Measurements from ENCODE around the gene COL4A1. TPM values are rescaled to one million over a fixed set of nuclear protein-coding genes. Genes with fewer than 3 reads are reported as not detected.

The COL4A1 gene
- polyA plus RNA-seq, 1 of the 3 experiments (the other 2 are of a cell fraction) = 30.3 TPM

DNA sequence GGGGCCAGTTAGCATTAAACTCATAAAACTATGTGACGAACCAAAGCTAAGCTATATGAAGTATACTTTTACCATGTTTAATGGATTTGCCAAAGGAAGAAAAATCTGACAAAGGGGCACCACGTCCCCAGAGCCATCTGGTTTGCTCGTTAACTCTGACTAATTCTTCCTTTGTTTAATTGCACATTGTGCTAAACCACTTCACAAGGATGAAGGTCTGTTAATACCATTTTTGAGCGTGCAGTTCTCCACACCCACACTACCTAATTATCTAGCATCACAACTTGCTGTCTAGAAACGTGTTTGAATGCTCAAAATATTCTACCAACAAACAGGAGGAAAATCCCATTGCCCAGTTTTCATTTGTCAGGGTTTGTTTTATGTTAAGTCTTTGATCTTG is 74.8 kb downstream of the COL4A1 start:
- Histone ChIP-seq H3K27me3 (ENCODE audit: insufficient read depth) (no peaks in the 10 kb centered on the region), H3K36me3 (replicated peaks in 1 of 2; ENCODE audit: control insufficient read depth in 1 of 2, insufficient read depth in 2 of 2, low read length in 1 of 2) (peaks cover 0 to 25% of the 10 kb centered on the region in 2 experiments), H4K20me1 (ENCODE audit: insufficient read depth) (peaks cover 3% of the 10 kb centered on the region; the same call in 1 of the 2 replicates), H3K4me3 (ENCODE audit: low read depth in 2 of 2, low read length in 1 of 2) (no peak overlapping the region), H3K79me2 (ENCODE audit: insufficient read depth) (peaks cover 49% of the 10 kb centered on the region), H3K4me1 (ENCODE audit: control insufficient read depth in 1 of 2, insufficient read depth in 2 of 2, low read depth in 1 of 2, low read length in 1 of 2) (peaks cover 21 to 30% of the 10 kb centered on the region in 2 experiments; a peak in 3 of 4 replicates), H3K9me3 (no peaks in the 10 kb centered on the region), H3K4me2 (no peak overlapping the region), H3K9ac (no peak overlapping the region), H2AFZ (ENCODE audit: low read depth) (no peak overlapping the region), H3K27ac (ENCODE audit: low read depth in 2 of 2, low read length in 1 of 2) (peak overlapping the region in 1 of 2 experiments; percentile 80; a peak in 2 of 4 replicates), H3F3A (replicated peaks; ENCODE audit: insufficient read depth) (peaks cover 10% of the 10 kb centered on the region), H3K9me2 (no peaks in the 10 kb centered on the region)
- CTCF ChIA-PET = interaction anchor here (1.3 to 3.9 kb wide), 3 partner anchors 8 to 224 kb away, joined by 3 to 13 read pairs (median 5); no protein-coding TSS in a partner anchor
- POLR2A ChIA-PET = no interaction called here
- no peak for DNase-seq
- TF ChIP-seq GABPA (IDR thresholded peaks at IDR 0.05; ENCODE audit: low read depth) = no peak
- TF ChIP-seq FOSL2 (IDR thresholded peaks at IDR 0.05; ENCODE audit: borderline replicate concordance, low read depth) = no peak
- TF ChIP-seq RAD21 (IDR thresholded peaks at IDR 0.05; ENCODE audit: low read length) = no peak
- TF ChIP-seq, protein P1, sequence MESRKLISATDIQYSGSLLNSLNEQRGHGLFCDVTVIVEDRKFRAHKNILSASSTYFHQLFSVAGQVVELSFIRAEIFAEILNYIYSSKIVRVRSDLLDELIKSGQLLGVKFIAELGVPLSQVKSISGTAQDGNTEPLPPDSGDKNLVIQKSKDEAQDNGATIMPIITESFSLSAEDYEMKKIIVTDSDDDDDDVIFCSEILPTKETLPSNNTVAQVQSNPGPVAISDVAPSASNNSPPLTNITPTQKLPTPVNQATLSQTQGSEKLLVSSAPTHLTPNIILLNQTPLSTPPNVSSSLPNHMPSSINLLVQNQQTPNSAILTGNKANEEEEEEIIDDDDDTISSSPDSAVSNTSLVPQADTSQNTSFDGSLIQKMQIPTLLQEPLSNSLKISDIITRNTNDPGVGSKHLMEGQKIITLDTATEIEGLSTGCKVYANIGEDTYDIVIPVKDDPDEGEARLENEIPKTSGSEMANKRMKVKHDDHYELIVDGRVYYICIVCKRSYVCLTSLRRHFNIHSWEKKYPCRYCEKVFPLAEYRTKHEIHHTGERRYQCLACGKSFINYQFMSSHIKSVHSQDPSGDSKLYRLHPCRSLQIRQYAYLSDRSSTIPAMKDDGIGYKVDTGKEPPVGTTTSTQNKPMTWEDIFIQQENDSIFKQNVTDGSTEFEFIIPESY (IDR thresholded peaks at IDR 0.05; ENCODE audit: borderline replicate concordance, low read depth) = no peak
- TF ChIP-seq SMC3 (IDR thresholded peaks at IDR 0.05; ENCODE audit: low read depth, low read length) = no peak
- TF ChIP-seq, protein P2, sequence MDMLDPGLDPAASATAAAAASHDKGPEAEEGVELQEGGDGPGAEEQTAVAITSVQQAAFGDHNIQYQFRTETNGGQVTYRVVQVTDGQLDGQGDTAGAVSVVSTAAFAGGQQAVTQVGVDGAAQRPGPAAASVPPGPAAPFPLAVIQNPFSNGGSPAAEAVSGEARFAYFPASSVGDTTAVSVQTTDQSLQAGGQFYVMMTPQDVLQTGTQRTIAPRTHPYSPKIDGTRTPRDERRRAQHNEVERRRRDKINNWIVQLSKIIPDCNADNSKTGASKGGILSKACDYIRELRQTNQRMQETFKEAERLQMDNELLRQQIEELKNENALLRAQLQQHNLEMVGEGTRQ (IDR thresholded peaks at IDR 0.05; ENCODE audit: borderline replicate concordance, low read depth, low read length) = no peak
- TF ChIP-seq SIN3A (IDR thresholded peaks at IDR 0.05; ENCODE audit: borderline replicate concordance, low read depth, low read length) = no peak
- TF ChIP-seq MEF2A (IDR thresholded peaks at IDR 0.05; ENCODE audit: borderline replicate concordance, low read depth) = no peak
- no peak for TF ChIP-seq MXI1 (IDR thresholded peaks at IDR 0.05; ENCODE audit: low read depth, low read length)
- no peak for TF ChIP-seq TCF12 (IDR thresholded peaks at IDR 0.05)
- WGBS (ENCODE audit: low lambda C conversion rate) = 89% methylated on average over 5 of the region's 5 CpGs

DNA sequence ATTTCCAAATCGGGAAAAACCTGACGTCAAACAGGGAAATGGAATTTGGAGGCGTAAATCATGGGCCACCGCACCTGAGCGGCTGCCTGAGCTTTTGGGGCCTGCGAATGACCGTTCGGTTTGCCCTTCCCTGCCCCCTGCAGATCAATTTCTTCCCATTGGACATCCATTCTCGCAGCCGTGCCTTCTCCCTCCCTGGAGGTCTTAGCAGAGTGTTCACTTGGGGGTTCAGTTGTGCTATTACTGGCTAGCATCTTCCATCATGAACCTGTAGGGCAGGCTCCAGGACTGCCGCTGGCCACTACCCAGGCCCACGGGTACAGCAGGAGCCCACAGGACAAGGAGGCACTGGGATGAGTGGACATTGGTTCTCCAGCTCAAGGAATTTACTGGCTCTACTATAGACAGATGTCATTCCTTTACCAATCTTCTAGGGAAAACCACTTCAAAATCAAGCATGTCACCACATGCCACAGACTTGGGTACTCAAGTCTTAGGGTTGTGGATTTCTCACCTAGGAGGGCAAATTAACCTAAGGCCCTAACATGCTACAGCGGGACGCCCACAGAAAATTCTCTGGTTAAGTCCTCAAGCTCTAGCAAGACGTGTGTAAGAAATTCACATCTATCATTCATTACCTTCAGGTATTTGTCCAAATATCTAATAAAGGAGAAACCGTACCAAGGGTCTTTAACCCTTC is 75.5 kb downstream of the COL4A1 start:
- POLR2A ChIA-PET = no interaction called here
- CTCF ChIA-PET = interaction anchor here (0.8 to 3.9 kb wide), 3 partner anchors 16 to 224 kb away, joined by 5 to 13 read pairs (median 5); no protein-coding TSS in a partner anchor
- Histone ChIP-seq H3K9ac (no peak overlapping the region), H3K4me1 (ENCODE audit: control insufficient read depth in 1 of 2, insufficient read depth in 2 of 2, low read depth in 1 of 2, low read length in 1 of 2) (peaks cover 15 to 31% of the 10 kb centered on the region in 2 experiments; a peak in 3 of 4 replicates), H3K27me3 (ENCODE audit: insufficient read depth) (no peaks in the 10 kb centered on the region), H3K4me2 (no peak overlapping the region), H3K36me3 (replicated peaks in 1 of 2; ENCODE audit: control insufficient read depth in 1 of 2, insufficient read depth in 2 of 2, low read length in 1 of 2) (peaks cover 0 to 25% of the 10 kb centered on the region in 2 experiments), H3K9me2 (no peaks in the 10 kb centered on the region), H3K79me2 (ENCODE audit: insufficient read depth) (peaks cover 55% of the 10 kb centered on the region), H3K27ac (ENCODE audit: low read depth in 2 of 2, low read length in 1 of 2) (peak overlapping the region in 1 of 2 experiments; percentile 80; a peak in 1 of 4 replicates), H3F3A (replicated peaks; ENCODE audit: insufficient read depth) (peaks cover 15% of the 10 kb centered on the region), H4K20me1 (ENCODE audit: insufficient read depth) (peaks cover 3% of the 10 kb centered on the region; the same call in 1 of the 2 replicates), H3K4me3 (ENCODE audit: low read depth in 2 of 2, low read length in 1 of 2) (no peak overlapping the region), H2AFZ (ENCODE audit: low read depth) (no peak overlapping the region), H3K9me3 (no peaks in the 10 kb centered on the region)
- DNase-seq = no peak
- TF ChIP-seq GATA2 (CRISPR knock-in tag; IDR thresholded peaks at IDR 0.05) = no peak
- TF ChIP-seq MXI1 (IDR thresholded peaks at IDR 0.05; ENCODE audit: low read depth, low read length) = no peak
- TF ChIP-seq RFX5 (IDR thresholded peaks at IDR 0.05; ENCODE audit: low read length) = no peak
- no peak for TF ChIP-seq SMC3 (IDR thresholded peaks at IDR 0.05; ENCODE audit: low read depth, low read length)
- TF ChIP-seq NRF1 (IDR thresholded peaks at IDR 0.05; ENCODE audit: low read depth, low read length) = no peak
- TF ChIP-seq, protein P3, sequence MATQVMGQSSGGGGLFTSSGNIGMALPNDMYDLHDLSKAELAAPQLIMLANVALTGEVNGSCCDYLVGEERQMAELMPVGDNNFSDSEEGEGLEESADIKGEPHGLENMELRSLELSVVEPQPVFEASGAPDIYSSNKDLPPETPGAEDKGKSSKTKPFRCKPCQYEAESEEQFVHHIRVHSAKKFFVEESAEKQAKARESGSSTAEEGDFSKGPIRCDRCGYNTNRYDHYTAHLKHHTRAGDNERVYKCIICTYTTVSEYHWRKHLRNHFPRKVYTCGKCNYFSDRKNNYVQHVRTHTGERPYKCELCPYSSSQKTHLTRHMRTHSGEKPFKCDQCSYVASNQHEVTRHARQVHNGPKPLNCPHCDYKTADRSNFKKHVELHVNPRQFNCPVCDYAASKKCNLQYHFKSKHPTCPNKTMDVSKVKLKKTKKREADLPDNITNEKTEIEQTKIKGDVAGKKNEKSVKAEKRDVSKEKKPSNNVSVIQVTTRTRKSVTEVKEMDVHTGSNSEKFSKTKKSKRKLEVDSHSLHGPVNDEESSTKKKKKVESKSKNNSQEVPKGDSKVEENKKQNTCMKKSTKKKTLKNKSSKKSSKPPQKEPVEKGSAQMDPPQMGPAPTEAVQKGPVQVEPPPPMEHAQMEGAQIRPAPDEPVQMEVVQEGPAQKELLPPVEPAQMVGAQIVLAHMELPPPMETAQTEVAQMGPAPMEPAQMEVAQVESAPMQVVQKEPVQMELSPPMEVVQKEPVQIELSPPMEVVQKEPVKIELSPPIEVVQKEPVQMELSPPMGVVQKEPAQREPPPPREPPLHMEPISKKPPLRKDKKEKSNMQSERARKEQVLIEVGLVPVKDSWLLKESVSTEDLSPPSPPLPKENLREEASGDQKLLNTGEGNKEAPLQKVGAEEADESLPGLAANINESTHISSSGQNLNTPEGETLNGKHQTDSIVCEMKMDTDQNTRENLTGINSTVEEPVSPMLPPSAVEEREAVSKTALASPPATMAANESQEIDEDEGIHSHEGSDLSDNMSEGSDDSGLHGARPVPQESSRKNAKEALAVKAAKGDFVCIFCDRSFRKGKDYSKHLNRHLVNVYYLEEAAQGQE (IDR thresholded peaks at IDR 0.05; ENCODE audit: low read depth, low read length) = no peak
- TF ChIP-seq, protein P4, sequence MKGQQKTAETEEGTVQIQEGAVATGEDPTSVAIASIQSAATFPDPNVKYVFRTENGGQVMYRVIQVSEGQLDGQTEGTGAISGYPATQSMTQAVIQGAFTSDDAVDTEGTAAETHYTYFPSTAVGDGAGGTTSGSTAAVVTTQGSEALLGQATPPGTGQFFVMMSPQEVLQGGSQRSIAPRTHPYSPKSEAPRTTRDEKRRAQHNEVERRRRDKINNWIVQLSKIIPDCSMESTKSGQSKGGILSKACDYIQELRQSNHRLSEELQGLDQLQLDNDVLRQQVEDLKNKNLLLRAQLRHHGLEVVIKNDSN (IDR thresholded peaks at IDR 0.05; ENCODE audit: borderline replicate concordance, low read depth) = no peak
- TF ChIP-seq RXRA (IDR thresholded peaks at IDR 0.05; ENCODE audit: borderline replicate concordance, low read depth) = no peak
- 90% methylated on average over 16 of the region's 16 CpGs for WGBS (ENCODE audit: low lambda C conversion rate)
